Measurements from ENCODE around the gene TNRC6B. TPM values are rescaled to one million over a fixed set of nuclear protein-coding genes. Genes with fewer than 3 reads are reported as not detected.

TNRC6B gene, protein sequence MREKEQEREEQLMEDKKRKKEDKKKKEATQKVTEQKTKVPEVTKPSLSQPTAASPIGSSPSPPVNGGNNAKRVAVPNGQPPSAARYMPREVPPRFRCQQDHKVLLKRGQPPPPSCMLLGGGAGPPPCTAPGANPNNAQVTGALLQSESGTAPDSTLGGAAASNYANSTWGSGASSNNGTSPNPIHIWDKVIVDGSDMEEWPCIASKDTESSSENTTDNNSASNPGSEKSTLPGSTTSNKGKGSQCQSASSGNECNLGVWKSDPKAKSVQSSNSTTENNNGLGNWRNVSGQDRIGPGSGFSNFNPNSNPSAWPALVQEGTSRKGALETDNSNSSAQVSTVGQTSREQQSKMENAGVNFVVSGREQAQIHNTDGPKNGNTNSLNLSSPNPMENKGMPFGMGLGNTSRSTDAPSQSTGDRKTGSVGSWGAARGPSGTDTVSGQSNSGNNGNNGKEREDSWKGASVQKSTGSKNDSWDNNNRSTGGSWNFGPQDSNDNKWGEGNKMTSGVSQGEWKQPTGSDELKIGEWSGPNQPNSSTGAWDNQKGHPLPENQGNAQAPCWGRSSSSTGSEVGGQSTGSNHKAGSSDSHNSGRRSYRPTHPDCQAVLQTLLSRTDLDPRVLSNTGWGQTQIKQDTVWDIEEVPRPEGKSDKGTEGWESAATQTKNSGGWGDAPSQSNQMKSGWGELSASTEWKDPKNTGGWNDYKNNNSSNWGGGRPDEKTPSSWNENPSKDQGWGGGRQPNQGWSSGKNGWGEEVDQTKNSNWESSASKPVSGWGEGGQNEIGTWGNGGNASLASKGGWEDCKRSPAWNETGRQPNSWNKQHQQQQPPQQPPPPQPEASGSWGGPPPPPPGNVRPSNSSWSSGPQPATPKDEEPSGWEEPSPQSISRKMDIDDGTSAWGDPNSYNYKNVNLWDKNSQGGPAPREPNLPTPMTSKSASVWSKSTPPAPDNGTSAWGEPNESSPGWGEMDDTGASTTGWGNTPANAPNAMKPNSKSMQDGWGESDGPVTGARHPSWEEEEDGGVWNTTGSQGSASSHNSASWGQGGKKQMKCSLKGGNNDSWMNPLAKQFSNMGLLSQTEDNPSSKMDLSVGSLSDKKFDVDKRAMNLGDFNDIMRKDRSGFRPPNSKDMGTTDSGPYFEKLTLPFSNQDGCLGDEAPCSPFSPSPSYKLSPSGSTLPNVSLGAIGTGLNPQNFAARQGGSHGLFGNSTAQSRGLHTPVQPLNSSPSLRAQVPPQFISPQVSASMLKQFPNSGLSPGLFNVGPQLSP (N-terminal part only)
- total RNA-seq (10 to 100 TPM; 41.5 to 70.4 TPM), polyA plus RNA-seq (10 to 100 TPM in 1 of 2 donors, 1 to 10 TPM in 1; 6.2 to 11.5 TPM)
- long read RNA-seq, donor 1, partial matches to known transcripts: 0 of 3 reads
- long read RNA-seq, donor 1, other reads (novel, unspliced or antisense): 0 of 3 reads
- long read RNA-seq, donor 2: 0 reads
- long read RNA-seq, donor 3: 0 reads
- long read RNA-seq, donor 4: 0 reads
- long read RNA-seq, donor 5, partial matches to known transcripts: 22 of 23 reads
- long read RNA-seq, donor 5, other reads (novel, unspliced or antisense): 0 of 23 reads

GRCh38 chr22:40177738-40178416, at the start of gene TNRC6B:
TSS of gene TNRC6B (plus strand) at chr22:40177925. CDS start at chr22:40178136, 211 bp downstream.
- Histone ChIP-seq H3K9me3 (ENCODE audit: control insufficient read depth in 4 of 4, insufficient read depth in 3 of 4, low read length in 3 of 4) (no peaks in the 10 kb centered on the region), H3K4me3 (peak within 1 kb of the TSS; percentile 54), H3K9ac (ENCODE audit: insufficient read depth in 1 of 2, low read length in 2 of 2) (peak within 1 kb of the TSS; percentile 58 to 88), H3K36me3 (ENCODE audit: control insufficient read depth in 4 of 4, insufficient read depth in 4 of 4, low read length in 4 of 4) (peaks cover 0 to 1% (median 0%) of the 10 kb centered on the region in 4 donors), H3K4me1 (ENCODE audit: control insufficient read depth in 5 of 5, insufficient read depth in 5 of 5, low read length in 5 of 5) (peaks cover 2 to 43% (median 13%) of the 10 kb centered on the region in 5 donors), H3K27ac (ENCODE audit: low read depth in 1 of 2, low read length in 1 of 2) (peak within 1 kb of the TSS; percentile 73 to 92), H3K27me3 (ENCODE audit: control insufficient read depth in 3 of 3, insufficient read depth in 3 of 3, low read length in 2 of 3) (no peaks in the 10 kb centered on the region)
- TF ChIP-seq, protein P1, sequence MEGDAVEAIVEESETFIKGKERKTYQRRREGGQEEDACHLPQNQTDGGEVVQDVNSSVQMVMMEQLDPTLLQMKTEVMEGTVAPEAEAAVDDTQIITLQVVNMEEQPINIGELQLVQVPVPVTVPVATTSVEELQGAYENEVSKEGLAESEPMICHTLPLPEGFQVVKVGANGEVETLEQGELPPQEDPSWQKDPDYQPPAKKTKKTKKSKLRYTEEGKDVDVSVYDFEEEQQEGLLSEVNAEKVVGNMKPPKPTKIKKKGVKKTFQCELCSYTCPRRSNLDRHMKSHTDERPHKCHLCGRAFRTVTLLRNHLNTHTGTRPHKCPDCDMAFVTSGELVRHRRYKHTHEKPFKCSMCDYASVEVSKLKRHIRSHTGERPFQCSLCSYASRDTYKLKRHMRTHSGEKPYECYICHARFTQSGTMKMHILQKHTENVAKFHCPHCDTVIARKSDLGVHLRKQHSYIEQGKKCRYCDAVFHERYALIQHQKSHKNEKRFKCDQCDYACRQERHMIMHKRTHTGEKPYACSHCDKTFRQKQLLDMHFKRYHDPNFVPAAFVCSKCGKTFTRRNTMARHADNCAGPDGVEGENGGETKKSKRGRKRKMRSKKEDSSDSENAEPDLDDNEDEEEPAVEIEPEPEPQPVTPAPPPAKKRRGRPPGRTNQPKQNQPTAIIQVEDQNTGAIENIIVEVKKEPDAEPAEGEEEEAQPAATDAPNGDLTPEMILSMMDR (IDR thresholded peaks at IDR 0.05; ENCODE audit: control extremely low read depth, extremely low read depth): peak; percentile 4
- 0 to 1% methylated on average over 10 of the region's 10 CpGs for WGBS, 2 donors
- DNase-seq (peak; percentile 89 to 99 (median 99)), ATAC-seq (ENCODE audit: insufficient read depth, low FRiP score) (peak; percentile 94)

GRCh38 chr22:40128989-40129388, 48.7 kb upstream of the TNRC6B start:
- H3K4me1 ChIP-seq (ENCODE audit: control insufficient read depth in 5 of 5, insufficient read depth in 5 of 5, low read length in 5 of 5): peaks cover 0 to 5% (median 3%) of the 10 kb centered on the region in 5 donors
- H3K4me3 ChIP-seq: no peak overlapping the region
- 45 to 68% methylated on average over 4 of the region's 4 CpGs for WGBS, 2 donors
- peaks cover 0 to 8% (median 3%) of the 10 kb centered on the region in 4 donors for H3K36me3 ChIP-seq (ENCODE audit: control insufficient read depth in 4 of 4, insufficient read depth in 4 of 4, low read length in 4 of 4)
- H3K9me3 ChIP-seq (ENCODE audit: control insufficient read depth in 4 of 4, insufficient read depth in 3 of 4, low read length in 3 of 4): no peaks in the 10 kb centered on the region
- H3K27me3 ChIP-seq (ENCODE audit: control insufficient read depth in 3 of 3, insufficient read depth in 3 of 3, low read length in 2 of 3): no peaks in the 10 kb centered on the region
- ATAC-seq (ENCODE audit: insufficient read depth, low FRiP score) (no peak), DNase-seq (peak; percentile 16 to 44 (median 19))
- TF ChIP-seq, protein P1 (IDR thresholded peaks at IDR 0.05; ENCODE audit: control extremely low read depth, extremely low read depth): no peak
- H3K27ac ChIP-seq (ENCODE audit: low read depth in 1 of 2, low read length in 1 of 2): peak overlapping the region in 1 of 2 donors; percentile 22
- H3K9ac ChIP-seq (ENCODE audit: insufficient read depth in 1 of 2, low read length in 2 of 2): no peak overlapping the region

DNA sequence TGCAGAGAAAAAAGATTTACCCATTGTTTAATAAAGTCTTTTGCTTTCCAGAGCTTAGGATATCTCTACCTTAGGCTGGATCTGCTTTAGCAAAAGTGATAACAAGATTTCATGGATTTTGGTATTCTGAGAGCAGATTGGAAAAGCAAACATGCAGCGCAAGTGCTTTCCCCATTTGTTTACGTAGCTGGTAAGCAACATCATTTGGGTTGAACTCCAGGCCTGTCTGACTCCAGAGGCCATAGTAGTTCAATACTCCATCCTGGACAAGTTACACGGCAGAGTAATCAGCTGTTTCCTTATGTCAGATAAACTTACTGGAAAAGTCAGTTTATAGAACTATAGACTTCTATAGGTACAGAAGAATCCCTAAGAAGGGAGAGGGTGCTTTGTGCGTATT, 40.6 kb upstream of the TNRC6B start:
- WGBS, 2 donors: 88 to 90% methylated on average over 4 of the region's 4 CpGs
- DNase-seq: no peak
- TF ChIP-seq, protein P1 (IDR thresholded peaks at IDR 0.05; ENCODE audit: control extremely low read depth, extremely low read depth): no peak
- Histone ChIP-seq H3K27ac (ENCODE audit: low read depth in 1 of 2, low read length in 1 of 2) (no peak overlapping the region), H3K9ac (ENCODE audit: insufficient read depth in 1 of 2, low read length in 2 of 2) (no peak overlapping the region), H3K9me3 (ENCODE audit: control insufficient read depth in 4 of 4, insufficient read depth in 3 of 4, low read length in 3 of 4) (no peaks in the 10 kb centered on the region), H3K27me3 (ENCODE audit: control insufficient read depth in 3 of 3, insufficient read depth in 3 of 3, low read length in 2 of 3) (no peaks in the 10 kb centered on the region), H3K4me3 (no peak overlapping the region), H3K4me1 (ENCODE audit: control insufficient read depth in 5 of 5, insufficient read depth in 5 of 5, low read length in 5 of 5) (no peaks in the 10 kb centered on the region), H3K36me3 (ENCODE audit: control insufficient read depth in 4 of 4, insufficient read depth in 4 of 4, low read length in 4 of 4) (peaks cover 0 to 12% (median 4%) of the 10 kb centered on the region in 4 donors)
- no peak for ATAC-seq (ENCODE audit: insufficient read depth, low FRiP score)

Data from lung (tissue), 16 donors.